H1 (cell line): Measurements from ENCODE around the gene TOR4A. TPM values are rescaled to one million over a fixed set of nuclear protein-coding genes. Genes with fewer than 3 reads are reported as not detected.

Experiments used
- CTCF ChIA-PET: fragments of 300-600 bp; sonication (Branson Sonifier 250); formaldehyde crosslinking; loops from one replicate; lab custom pipeline; 2021; ENCODE audit not compliant: partially characterized antibody; lab: Charles Lee
- POLR2A ChIA-PET: fragments of 300-600 bp; sonication (Branson Sonifier 250); formaldehyde crosslinking; loops from one replicate; lab custom pipeline; 2021; ENCODE audit warnings: inconsistent platforms; ENCODE audit not compliant: partially characterized antibody; lab: Charles Lee
- DNase-seq, 2 experiments: peaks; one replicate each; pipeline versions ENCODE4 v3.0.0 to v3.0.0-alpha.2; 2010 to 2022; ENCODE audit warnings: low spot score in 2 of 2, low read depth in 1 of 2, mixed read lengths in 1 of 2
- FAIRE-seq: peaks from 2 replicates; lab custom pipeline; 2011; peaks lifted over from hg19 to GRCh38; lab: Jason Lieb, UNC
- H2AFZ ChIP-seq: 2 replicates; pipeline ENCODE4 v1.8.1; 2012; ENCODE audit warnings: low read length, inconsistent platforms
- H2AK5ac ChIP-seq: 2 replicates; pipeline ENCODE4 v1.6.1; 2013; ENCODE audit warnings: low read depth, low read length
- H2BK120ac ChIP-seq: replicated peaks from 2 replicates; pipeline ENCODE3; 2013; ENCODE audit warnings: low read depth, low read length, inconsistent platforms
- H2BK12ac ChIP-seq: 2 replicates; pipeline ENCODE4 v1.6.1; 2013; ENCODE audit warnings: low read depth, low read length
- H2BK15ac ChIP-seq: 2 replicates; pipeline ENCODE4 v1.6.1; 2013; ENCODE audit warnings: low read length
- H2BK20ac ChIP-seq: 2 replicates; pipeline ENCODE4 v1.6.1; 2013; ENCODE audit warnings: low read length
- H2BK5ac ChIP-seq: 2 replicates; pipeline ENCODE4 v1.6.1; 2013; ENCODE audit warnings: low read depth, low read length
- H3K14ac ChIP-seq: 2 replicates; pipeline ENCODE4 v1.6.1; 2013; ENCODE audit warnings: inconsistent platforms; ENCODE audit not compliant: insufficient read length
- H3K18ac ChIP-seq: 2 replicates; pipeline ENCODE4 v1.6.1; 2013; ENCODE audit warnings: low read length; ENCODE audit errors: extremely low read depth
- H3K23ac ChIP-seq: 2 replicates; pipeline ENCODE4 v1.6.1; 2013; ENCODE audit warnings: inconsistent platforms; ENCODE audit not compliant: insufficient read length
- H3K23me2 ChIP-seq: 2 replicates; pipeline ENCODE4 v1.6.1; 2013; ENCODE audit warnings: low read depth, low read length
- H3K27ac ChIP-seq: 2 replicates; pipeline ENCODE4 v1.6.1; 2011; ENCODE audit warnings: low read depth, low read length, inconsistent platforms
- H3K27me3 ChIP-seq, 4 experiments: replicated peaks in 1 of 4; 1 replicate in 1 of 4; 2 replicates in 3 of 4; pipeline versions ENCODE4 v1.6.1 to v1.8.1; 2011 to 2013; ENCODE audit warnings: low read length in 3 of 4, mild to moderate bottlenecking in 3 of 4, inconsistent platforms in 2 of 4, mixed read lengths in 2 of 4, moderate library complexity in 1 of 4; ENCODE audit not compliant: control insufficient read depth in 3 of 4, insufficient read depth in 3 of 4; ENCODE audit errors: extremely low read depth in 1 of 4
- H3K36me3 ChIP-seq, 4 experiments: 2 replicates each; pipeline versions ENCODE4 v1.6.1 to v1.8.1; 2011 to 2013; ENCODE audit warnings: mild to moderate bottlenecking in 4 of 4, low read length in 3 of 4, moderate library complexity in 2 of 4, control low read depth in 1 of 4, inconsistent platforms in 1 of 4; ENCODE audit not compliant: insufficient read depth in 4 of 4, control insufficient read depth in 2 of 4
- H3K4ac ChIP-seq: replicated peaks from 2 replicates; pipeline ENCODE3; 2013; ENCODE audit warnings: low read length, low read depth, mixed read lengths, inconsistent platforms; ENCODE audit not compliant: insufficient read length
- H3K4me1 ChIP-seq, 4 experiments: replicated peaks in 1 of 4; 1 replicate in 1 of 4; 2 replicates in 3 of 4; pipeline versions ENCODE4 v1.6.1 to v1.8.1; 2011 to 2013; ENCODE audit warnings: low read length in 3 of 4, inconsistent platforms in 2 of 4, mixed read lengths in 1 of 4; ENCODE audit not compliant: insufficient read depth in 4 of 4, control insufficient read depth in 3 of 4
- H3K4me2 ChIP-seq, 2 experiments: 2 replicates each; pipeline versions ENCODE4 v1.6.1 to v1.8.1; 2011 to 2013; ENCODE audit warnings: low read depth in 2 of 2, low read length in 2 of 2, control low read depth in 1 of 2, inconsistent platforms in 1 of 2, mild to moderate bottlenecking in 1 of 2; ENCODE audit not compliant: insufficient read depth in 1 of 2
- H3K4me3 ChIP-seq, 4 experiments: fragments of 200-600, 300-600 bp in 1 of 4; sonication (generic), shearing (Covaris generic), sonication (Bioruptor Twin) in 1 of 4; 2 replicates each; pipeline versions ENCODE4 v1.5.1 to v1.8.1; 2011 to 2016; ENCODE audit warnings: low read length in 4 of 4, low read depth in 3 of 4, control low read depth in 2 of 4, inconsistent platforms in 2 of 4, mild to moderate bottlenecking in 2 of 4, mixed read lengths in 1 of 4, moderate library complexity in 1 of 4; ENCODE audit not compliant: insufficient read depth in 2 of 4; ENCODE audit errors: extremely low read depth in 1 of 4
- H3K56ac ChIP-seq: replicated peaks from 2 replicates; pipeline ENCODE3; 2013; ENCODE audit warnings: low read depth, mild to moderate bottlenecking, mixed read lengths, low read length, inconsistent platforms; ENCODE audit not compliant: insufficient read length
- H3K79me1 ChIP-seq: 2 replicates; pipeline ENCODE4 v1.6.1; 2013; ENCODE audit warnings: low read depth, low read length, control low read depth
- H3K79me2 ChIP-seq, 2 experiments: 2 replicates each; pipeline versions ENCODE4 v1.6.1 to v1.8.1; 2012 to 2013; ENCODE audit warnings: low read length in 2 of 2, mild to moderate bottlenecking in 2 of 2, inconsistent platforms in 1 of 2; ENCODE audit not compliant: insufficient read depth in 2 of 2, control insufficient read depth in 1 of 2
- H3K9ac ChIP-seq, 4 experiments: replicated peaks in 1 of 4; 1 replicate in 1 of 4; 2 replicates in 3 of 4; pipeline versions ENCODE4 v1.6.1 to v1.8.1; 2011 to 2013; ENCODE audit warnings: low read depth in 3 of 4, low read length in 3 of 4, control low read depth in 2 of 4, mild to moderate bottlenecking in 2 of 4, moderate library complexity in 2 of 4, inconsistent platforms in 1 of 4; ENCODE audit errors: extremely low read depth in 1 of 4
- H3K9me3 ChIP-seq, 2 experiments: 2 replicates each; pipeline versions ENCODE4 v1.6.1 to v1.8.1; 2012 to 2013; ENCODE audit warnings: mild to moderate bottlenecking in 2 of 2, moderate library complexity in 2 of 2, control low read depth in 1 of 2, inconsistent platforms in 1 of 2, low read depth in 1 of 2, low read length in 1 of 2, mixed read lengths in 1 of 2; ENCODE audit not compliant: insufficient read depth in 2 of 2
- H4K20me1 ChIP-seq, 2 experiments: replicated peaks in 1 of 2; 2 replicates each; pipeline versions ENCODE3 to v1.8.1; 2011 to 2013; ENCODE audit warnings: inconsistent platforms in 2 of 2, low read length in 2 of 2, mild to moderate bottlenecking in 1 of 2; ENCODE audit not compliant: insufficient read depth in 2 of 2, control insufficient read depth in 1 of 2
- H4K5ac ChIP-seq: 2 replicates; pipeline ENCODE4 v1.6.1; 2013; ENCODE audit warnings: low read length, low read depth, mixed read lengths, inconsistent platforms; ENCODE audit not compliant: insufficient read length
- H4K8ac ChIP-seq: 2 replicates; pipeline ENCODE4 v1.8.0; 2013; ENCODE audit warnings: mild to moderate bottlenecking, moderate library complexity, low read length, inconsistent platforms; ENCODE audit not compliant: insufficient read depth; ENCODE audit errors: extremely low read depth
- H4K91ac ChIP-seq: replicated peaks from 2 replicates; pipeline ENCODE3; 2013; ENCODE audit warnings: low read length, mixed read lengths, inconsistent platforms; ENCODE audit not compliant: insufficient read length
- BCL11A ChIP-seq, 2 experiments: IDR thresholded peaks; one replicate each; pipeline ENCODE4 v1.6.1; 2011; ENCODE audit warnings: low read depth in 2 of 2, low read length in 2 of 2, mild to moderate bottlenecking in 2 of 2
- WGBS, 2 experiments: shearing (Covaris generic) in 1 of 2; methylation state at CpG; one replicate each; pipeline versions ENCODE4 v1.1.6 to v1.1.7; 2013 to 2015; ENCODE audit warnings: low lambda C conversion rate in 2 of 2, mixed read lengths in 2 of 2, inconsistent platforms in 1 of 2, low coverage in 1 of 2, missing lambda C conversion rate in 1 of 2; ENCODE audit not compliant: insufficient replicate concordance in 2 of 2, insufficient coverage in 1 of 2, insufficient read length in 1 of 2; ENCODE audit errors: extremely low coverage in 1 of 2, missing lambda C conversion rate in 1 of 2; 5-methylcytosine and 5-hydroxymethylcytosine counted together
- polyA plus RNA-seq, 7 experiments: library from polyadenylated mRNA; depleted of rRNA in 3 of 7; stranded (reverse) in 5 of 7; unstranded in 2 of 7; fragments of >200 nt in 5 of 7; fragments of 200-250 nt in 2 of 7; gene quantifications; 1 replicate in 5 of 7; 2 replicates in 1 of 7; 4 replicates in 1 of 7; pipeline versions ENCODE4 v1.2.1 to v1.2.3, GENCODE V29; 2011 to 2013; ENCODE audit warnings: missing spikeins in 2 of 7, mixed read lengths in 2 of 7
- total RNA-seq: library from RNA; stranded (reverse); fragmentation: NEBNext Ultra II Directional; extraction: Animal tissue kit (Norgen Biotek cat#: 25700); gene quantifications from 2 replicates; pipeline ENCODE4 v1.2.1, GENCODE V29; 2021

Gene TOR4A
- total and polyA plus RNA-seq, 2 of the 8 experiments (the other 6 are each of a cell fraction or from before 2014, with no cell fraction given): 8.4 to 9.3 TPM

- no peak overlapping the region for H3K4me3 ChIP-seq
- H2BK5ac ChIP-seq: no peak overlapping the region
- POLR2A ChIA-PET: interaction anchor here (0.7 to 69.9 kb wide), 4 partner anchors 9 to 25 kb away, joined by 3 to 1462 read pairs (median 5); partner anchors contain the start of genes NELFB, STPG3, TOR4A and TUBB4B
These were observed 46.0 kb upstream of the TOR4A start for GRCh38 chr9:137231372-137232039.

More at GRCh38 chr9:137231372-137232039, 46.0 kb upstream of the TOR4A start:
- no peak overlapping the region for H3K56ac ChIP-seq
- no peaks in the 10 kb centered on the region; a peak in 1 of 7 replicates for H3K27me3 ChIP-seq
- no peak for FAIRE-seq
- no peak overlapping the region for H3K4ac ChIP-seq
- H2BK20ac ChIP-seq: no peak overlapping the region
- H3K79me2 ChIP-seq: no peaks in the 10 kb centered on the region
- no peak overlapping the region for H3K4me2 ChIP-seq
- peaks cover 0 to 1% of the 10 kb centered on the region in 2 experiments for H4K20me1 ChIP-seq
- H3K9ac ChIP-seq: no peak overlapping the region
- H2BK120ac ChIP-seq: no peak overlapping the region
- no peaks in the 10 kb centered on the region for H3K36me3 ChIP-seq
- no peak overlapping the region for H2BK15ac ChIP-seq
- no peaks in the 10 kb centered on the region for H3K79me1 ChIP-seq
- peaks cover 0 to 16% (median 4%) of the 10 kb centered on the region in 4 experiments; a peak in 5 of 7 replicates for H3K4me1 ChIP-seq
- H4K8ac ChIP-seq: peak overlapping the region; percentile 71
- WGBS, 2 experiments: 87% methylated on average over 17 of the region's 23 CpGs; no CpG with 5 or more reads in 1 of the 2 experiments
- DNase-seq: no peak
- H3K23ac ChIP-seq: no peak overlapping the region
- H3K23me2 ChIP-seq: no peaks in the 10 kb centered on the region
- H3K9me3 ChIP-seq: no peaks in the 10 kb centered on the region
- no peak overlapping the region for H4K5ac ChIP-seq
- no peak overlapping the region for H2AK5ac ChIP-seq
- no peak overlapping the region for H3K18ac ChIP-seq
- no peak overlapping the region for H2BK12ac ChIP-seq
- CTCF ChIA-PET: interaction anchor here (0.8 to 20.2 kb wide), 5 partner anchors 11 to 202 kb away, joined by 3 to 204 read pairs (median 5); partner anchors contain the start of genes ANAPC2 and SSNA1
- no peak overlapping the region for H3K27ac ChIP-seq
- H4K91ac ChIP-seq: no peak overlapping the region
- H3K14ac ChIP-seq: no peak overlapping the region
- H2AFZ ChIP-seq: no peak overlapping the region
- TF ChIP-seq BCL11A (IDR thresholded peaks at IDR 0.05; ENCODE audit: low read depth in 2 of 2, low read length in 2 of 2): no peak
- TF ChIP-seq, all 59 proteins: peak for 0
